ENCODE data around the gene RASGEF1C. TPM values are rescaled to one million over a fixed set of nuclear protein-coding genes. Genes with fewer than 3 reads are reported as not detected.
"Not testable (repeated sequence)": the region's sequence is repeated elsewhere in the genome, so short reads cannot be mapped to it uniquely, and the experiment has no call there.

The RASGEF1C gene
- total RNA-seq, 1 experiment from 2014 or later, result not detected

- Histone ChIP-seq H3K9me2 (replicated peaks; ENCODE audit: insufficient read depth, low read length) (no peaks in the 10 kb centered on the region), H3K4me3 (ENCODE audit: low read length) (no peak overlapping the region), H3K9me3 (ENCODE audit: low read length) (no peaks in the 10 kb centered on the region), H3K36me3 (ENCODE audit: insufficient read depth, low read length) (no peaks in the 10 kb centered on the region), H3K27me3 (ENCODE audit: low read length) (no peaks in the 10 kb centered on the region), H3K4me1 (ENCODE audit: low read length) (no peaks in the 10 kb centered on the region), H2AFZ (ENCODE audit: low read length) (no peak overlapping the region), H3K27ac (ENCODE audit: low read length) (no peak overlapping the region), H3K79me2 (ENCODE audit: low read length) (no peaks in the 10 kb centered on the region), H3K4me2 (ENCODE audit: low read depth, low read length, poor library complexity, severe bottlenecking) (no peak overlapping the region), H3K9ac (ENCODE audit: low read length) (no peak overlapping the region), H4K20me1 (ENCODE audit: insufficient read depth, low read depth, low read length) (no peaks in the 10 kb centered on the region)
- no peak for DNase-seq
These were observed 79.5 kb downstream of the RASGEF1C start for GRCh38 chr5:180129291-180130190.

DNA sequence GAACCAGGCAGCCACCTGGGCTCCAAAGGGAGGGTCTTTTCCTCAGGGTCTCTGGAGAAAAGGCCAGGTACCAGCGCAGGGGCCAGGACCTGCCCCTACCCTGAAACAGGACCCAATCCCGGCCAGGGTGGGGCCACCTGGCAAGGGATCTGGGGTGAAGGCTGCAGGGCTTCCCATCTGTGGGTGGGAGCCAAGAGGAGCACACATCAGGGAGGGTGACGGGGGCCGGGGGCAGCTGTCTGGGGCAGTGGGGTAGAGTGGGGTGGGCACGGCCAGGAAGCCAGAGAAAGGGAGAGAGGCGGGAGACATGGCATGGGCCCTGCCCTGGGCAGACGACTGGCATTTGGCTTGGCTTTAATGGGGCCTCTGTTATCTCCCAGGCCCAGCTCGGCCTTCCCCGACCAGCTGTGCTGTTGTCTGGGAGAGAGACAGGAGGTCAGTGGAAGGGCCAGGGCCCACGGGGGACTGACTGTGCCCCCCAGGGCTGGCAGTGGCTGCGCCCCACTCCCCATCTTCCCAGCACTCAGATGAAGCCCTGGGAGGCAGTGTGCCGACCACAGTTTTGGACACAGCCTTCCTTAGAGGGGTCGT lies 80.2 kb downstream of the RASGEF1C start:
- Histone ChIP-seq H3K79me2 (ENCODE audit: low read length) (no peaks in the 10 kb centered on the region), H3K4me2 (ENCODE audit: low read depth, low read length, poor library complexity, severe bottlenecking) (no peak overlapping the region), H3K27ac (ENCODE audit: low read length) (no peak overlapping the region), H3K9me2 (replicated peaks; ENCODE audit: insufficient read depth, low read length) (no peaks in the 10 kb centered on the region), H3K36me3 (ENCODE audit: insufficient read depth, low read length) (no peaks in the 10 kb centered on the region), H3K9me3 (ENCODE audit: low read length) (no peaks in the 10 kb centered on the region), H2AFZ (ENCODE audit: low read length) (no peak overlapping the region), H4K20me1 (ENCODE audit: insufficient read depth, low read depth, low read length) (no peaks in the 10 kb centered on the region), H3K27me3 (ENCODE audit: low read length) (no peaks in the 10 kb centered on the region), H3K4me3 (ENCODE audit: low read length) (no peak overlapping the region), H3K9ac (ENCODE audit: low read length) (no peak overlapping the region), H3K4me1 (ENCODE audit: low read length) (no peaks in the 10 kb centered on the region)
- DNase-seq, result no peak

GRCh38 chr5:180127682-180128670 lies 81.0 kb downstream of the RASGEF1C start:
- Histone ChIP-seq H3K9me3 (ENCODE audit: low read length) (no peaks in the 10 kb centered on the region), H3K27ac (ENCODE audit: low read length) (no peak overlapping the region), H2AFZ (ENCODE audit: low read length) (no peak overlapping the region), H3K9ac (ENCODE audit: low read length) (no peak overlapping the region), H3K4me3 (ENCODE audit: low read length) (no peak overlapping the region), H3K4me2 (ENCODE audit: low read depth, low read length, poor library complexity, severe bottlenecking) (no peak overlapping the region), H3K27me3 (ENCODE audit: low read length) (no peaks in the 10 kb centered on the region), H3K9me2 (replicated peaks; ENCODE audit: insufficient read depth, low read length) (no peaks in the 10 kb centered on the region), H3K36me3 (ENCODE audit: insufficient read depth, low read length) (no peaks in the 10 kb centered on the region), H4K20me1 (ENCODE audit: insufficient read depth, low read depth, low read length) (no peaks in the 10 kb centered on the region), H3K79me2 (ENCODE audit: low read length) (no peaks in the 10 kb centered on the region), H3K4me1 (ENCODE audit: low read length) (no peaks in the 10 kb centered on the region)
- DNase-seq, result no peak

DNA sequence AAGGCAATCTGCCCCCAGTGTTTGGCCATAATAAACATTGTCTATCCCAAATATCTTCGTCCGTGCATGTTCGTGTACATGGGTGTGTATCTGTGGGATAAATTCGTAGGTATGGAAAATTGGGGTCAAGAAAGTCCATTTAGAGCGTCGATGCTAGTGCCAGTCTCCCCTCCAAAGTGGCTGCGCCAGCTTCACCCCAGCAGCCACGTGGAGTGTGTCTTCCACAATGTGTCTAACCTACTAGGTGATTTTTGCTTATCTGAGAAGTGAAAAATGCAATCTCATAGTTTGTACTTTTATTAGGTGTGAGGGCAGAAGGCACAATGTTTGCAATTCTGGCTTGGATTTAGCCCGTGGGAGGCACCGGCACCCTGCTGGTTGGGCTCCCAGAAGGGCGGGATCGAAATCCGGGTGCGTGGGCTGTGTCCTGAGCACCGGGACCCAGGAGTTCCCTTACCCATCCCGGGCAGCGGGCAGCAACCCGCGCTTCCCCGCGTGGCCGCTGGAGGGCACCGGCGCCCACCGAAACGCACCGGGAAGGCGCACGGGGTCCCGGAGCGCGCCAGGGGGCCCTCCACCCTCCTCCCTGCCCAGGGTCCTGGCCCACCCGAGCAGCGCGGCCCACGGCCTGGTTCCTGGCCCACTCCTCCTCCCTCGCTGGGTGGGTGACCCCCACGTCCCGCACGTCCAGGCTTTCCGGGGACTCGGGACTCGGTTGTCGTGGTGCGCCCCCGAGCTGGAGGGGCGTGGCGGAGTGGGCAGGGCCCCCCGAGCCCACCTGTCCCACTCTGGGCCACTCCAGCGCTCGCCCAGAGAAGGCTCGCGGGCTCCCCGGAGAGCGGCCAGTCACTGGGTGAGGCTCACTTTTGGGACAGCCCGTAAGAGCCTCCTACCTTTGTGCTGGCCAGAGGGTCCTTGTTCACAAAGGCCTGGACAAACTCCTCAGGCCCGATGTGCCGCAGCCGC lies 82.0 kb downstream of the RASGEF1C start:
- H3K4me2 ChIP-seq (ENCODE audit: low read depth, low read length, poor library complexity, severe bottlenecking), result no peak overlapping the region
- no peaks in the 10 kb centered on the region for H3K79me2 ChIP-seq (ENCODE audit: low read length)
- no peaks in the 10 kb centered on the region for H3K27me3 ChIP-seq (ENCODE audit: low read length)
- peak; percentile 63 for DNase-seq
- no peak overlapping the region for H3K9ac ChIP-seq (ENCODE audit: low read length)
- no peaks in the 10 kb centered on the region for H3K9me2 ChIP-seq (replicated peaks; ENCODE audit: insufficient read depth, low read length)
- no peak overlapping the region for H3K27ac ChIP-seq (ENCODE audit: low read length)
- no peak overlapping the region for H3K4me3 ChIP-seq (ENCODE audit: low read length)
- no peak overlapping the region for H2AFZ ChIP-seq (ENCODE audit: low read length)
- no peaks in the 10 kb centered on the region for H3K4me1 ChIP-seq (ENCODE audit: low read length)
- no peaks in the 10 kb centered on the region for H4K20me1 ChIP-seq (ENCODE audit: insufficient read depth, low read depth, low read length)
- H3K36me3 ChIP-seq (ENCODE audit: insufficient read depth, low read length), result no peaks in the 10 kb centered on the region
- no peaks in the 10 kb centered on the region for H3K9me3 ChIP-seq (ENCODE audit: low read length)

DNA sequence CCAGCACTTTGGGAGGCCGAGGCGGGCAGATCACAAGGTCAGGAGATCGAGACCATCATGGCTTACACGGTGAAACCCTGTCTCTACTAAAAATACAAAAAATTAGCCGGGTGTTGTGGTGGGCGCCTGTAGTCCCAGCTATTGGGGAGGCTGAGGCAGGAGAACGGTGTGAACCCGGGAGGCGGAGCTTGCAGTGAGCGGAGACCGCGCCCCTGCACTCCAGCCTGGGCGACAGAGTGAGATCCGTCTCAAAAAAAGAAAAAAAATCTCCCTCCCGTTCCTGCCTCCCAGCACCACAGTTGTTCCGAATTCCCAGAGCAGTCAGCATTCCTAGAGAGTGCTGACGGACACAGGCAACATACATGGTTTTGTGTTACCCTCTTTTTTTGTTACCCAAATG lies 82.9 kb downstream of the RASGEF1C start:
- H3K9ac ChIP-seq (ENCODE audit: low read length); H3K4me2 ChIP-seq (ENCODE audit: low read depth, low read length, poor library complexity, severe bottlenecking); H3K27ac ChIP-seq (ENCODE audit: low read length); H3K27me3 ChIP-seq (ENCODE audit: low read length); H3K9me2 ChIP-seq (replicated peaks; ENCODE audit: insufficient read depth, low read length); H3K36me3 ChIP-seq (ENCODE audit: insufficient read depth, low read length); H3K4me3 ChIP-seq (ENCODE audit: low read length); H3K79me2 ChIP-seq (ENCODE audit: low read length); H4K20me1 ChIP-seq (ENCODE audit: insufficient read depth, low read depth, low read length); H3K4me1 ChIP-seq (ENCODE audit: low read length); H2AFZ ChIP-seq (ENCODE audit: low read length); DNase-seq; H3K9me3 ChIP-seq (ENCODE audit: low read length): not testable (repeated sequence)

DNA sequence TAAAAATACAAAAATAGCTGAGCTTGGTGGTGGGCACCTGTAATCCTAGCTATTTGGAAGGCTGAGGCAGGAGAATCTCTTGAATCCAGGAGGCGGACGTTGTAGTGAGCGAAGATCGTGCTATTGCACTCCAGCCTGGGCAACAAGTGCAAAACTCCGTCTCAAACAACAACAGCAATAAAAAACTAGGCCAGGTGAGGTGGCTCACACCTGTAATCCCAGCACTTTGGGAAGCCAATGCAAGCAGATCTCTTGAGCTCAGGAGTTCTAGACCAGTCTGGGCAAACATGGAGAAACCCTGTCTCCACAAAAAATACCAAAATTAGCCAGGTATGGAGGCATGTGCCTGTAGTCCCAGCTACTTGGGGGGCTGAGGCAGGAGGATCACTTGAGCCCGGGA lies 84.3 kb downstream of the RASGEF1C start:
- not testable (repeated sequence) for H3K79me2 ChIP-seq (ENCODE audit: low read length); H3K9me3 ChIP-seq (ENCODE audit: low read length); H2AFZ ChIP-seq (ENCODE audit: low read length); H3K4me1 ChIP-seq (ENCODE audit: low read length); H3K9ac ChIP-seq (ENCODE audit: low read length); H3K4me3 ChIP-seq (ENCODE audit: low read length); DNase-seq; H3K27ac ChIP-seq (ENCODE audit: low read length); H4K20me1 ChIP-seq (ENCODE audit: insufficient read depth, low read depth, low read length); H3K4me2 ChIP-seq (ENCODE audit: low read depth, low read length, poor library complexity, severe bottlenecking); H3K27me3 ChIP-seq (ENCODE audit: low read length); H3K9me2 ChIP-seq (replicated peaks; ENCODE audit: insufficient read depth, low read length); H3K36me3 ChIP-seq (ENCODE audit: insufficient read depth, low read length)

- Histone ChIP-seq H3K79me2 (ENCODE audit: low read length) (no peaks in the 10 kb centered on the region), H3K27me3 (ENCODE audit: low read length) (no peaks in the 10 kb centered on the region), H3K27ac (ENCODE audit: low read length) (no peak overlapping the region), H3K4me2 (ENCODE audit: low read depth, low read length, poor library complexity, severe bottlenecking) (no peak overlapping the region), H3K36me3 (ENCODE audit: insufficient read depth, low read length) (no peaks in the 10 kb centered on the region), H4K20me1 (ENCODE audit: insufficient read depth, low read depth, low read length) (no peaks in the 10 kb centered on the region), H3K4me3 (ENCODE audit: low read length) (no peak overlapping the region), H3K9me3 (ENCODE audit: low read length) (no peaks in the 10 kb centered on the region), H3K9ac (ENCODE audit: low read length) (no peak overlapping the region), H3K9me2 (replicated peaks; ENCODE audit: insufficient read depth, low read length) (no peaks in the 10 kb centered on the region), H3K4me1 (ENCODE audit: low read length) (no peaks in the 10 kb centered on the region), H2AFZ (ENCODE audit: low read length) (no peak overlapping the region)
- no peak for DNase-seq
These were observed 86.1 kb downstream of the RASGEF1C start for GRCh38 chr5:180122875-180123274.

All from Karpas-422 (cell line).